GM20000 (cell line): Measurements from ENCODE around the gene PXDN.

Experiments
- DNase-seq: peaks from one replicate; pipeline ENCODE4 v3.0.0; 2012; ENCODE audit warnings: low spot score
- CTCF ChIP-seq: IDR thresholded peaks from 2 replicates; pipeline ENCODE4 v1.5.1; 2012; ENCODE audit warnings: mild to moderate bottlenecking, control low read depth; ENCODE audit errors: extremely low read depth, missing control alignments

Gene PXDN

GRCh38 chr2:1773883-1774282 is 29.6 kb upstream of the PXDN start:
- DNase-seq: no peak
- TF ChIP-seq CTCF: no peak

DNA sequence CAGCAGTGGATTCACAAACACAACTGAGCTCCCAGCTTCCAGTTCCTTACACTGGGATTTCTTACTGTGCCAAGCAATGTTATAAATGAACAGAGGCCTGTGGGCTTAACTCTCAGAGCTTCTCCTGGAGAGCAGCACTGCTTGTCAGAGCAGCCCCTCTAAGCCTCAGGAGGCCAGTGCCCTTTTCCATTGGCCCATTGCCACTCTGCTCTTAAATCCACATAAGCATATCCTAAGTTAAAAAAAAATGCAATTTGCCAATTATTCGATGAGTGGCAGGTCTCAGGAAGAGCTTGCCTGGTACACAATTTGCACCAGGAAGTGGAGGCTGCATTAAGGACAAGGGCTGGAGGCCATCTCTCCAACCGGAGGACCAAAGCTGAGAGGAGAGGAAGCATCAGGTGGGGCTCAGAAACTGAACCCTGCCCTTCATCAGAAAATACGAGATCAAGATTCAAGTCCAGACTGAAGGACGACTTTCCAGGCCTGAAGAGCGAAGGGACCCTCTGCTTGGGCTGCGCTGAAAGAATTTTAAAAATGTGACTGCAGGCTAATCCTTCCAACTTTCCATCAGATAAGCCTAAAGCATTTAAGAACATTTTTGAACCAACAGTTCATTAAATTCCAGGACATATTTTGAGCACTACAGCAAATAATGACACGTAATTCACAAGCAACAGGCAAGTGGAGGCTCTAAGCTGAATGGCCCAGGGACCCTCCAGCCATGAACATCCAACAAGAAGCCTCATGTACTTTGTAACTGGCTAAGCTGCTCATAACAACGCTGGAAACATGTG is 28.4 kb upstream of the PXDN start:
- no peak for DNase-seq
- no peak for TF ChIP-seq CTCF

- TF ChIP-seq CTCF: no peak
- no peak for DNase-seq
These were observed 27.4 kb upstream of the PXDN start for GRCh38 chr2:1771626-1772280.

- no peak for DNase-seq
- no peak for TF ChIP-seq CTCF
These were observed 26.5 kb upstream of the PXDN start for GRCh38 chr2:1770566-1771380.

- peak; percentile 43 for TF ChIP-seq CTCF
- peak; percentile 83 for DNase-seq
These were observed 25.5 kb upstream of the PXDN start for GRCh38 chr2:1769703-1770422.

DNA sequence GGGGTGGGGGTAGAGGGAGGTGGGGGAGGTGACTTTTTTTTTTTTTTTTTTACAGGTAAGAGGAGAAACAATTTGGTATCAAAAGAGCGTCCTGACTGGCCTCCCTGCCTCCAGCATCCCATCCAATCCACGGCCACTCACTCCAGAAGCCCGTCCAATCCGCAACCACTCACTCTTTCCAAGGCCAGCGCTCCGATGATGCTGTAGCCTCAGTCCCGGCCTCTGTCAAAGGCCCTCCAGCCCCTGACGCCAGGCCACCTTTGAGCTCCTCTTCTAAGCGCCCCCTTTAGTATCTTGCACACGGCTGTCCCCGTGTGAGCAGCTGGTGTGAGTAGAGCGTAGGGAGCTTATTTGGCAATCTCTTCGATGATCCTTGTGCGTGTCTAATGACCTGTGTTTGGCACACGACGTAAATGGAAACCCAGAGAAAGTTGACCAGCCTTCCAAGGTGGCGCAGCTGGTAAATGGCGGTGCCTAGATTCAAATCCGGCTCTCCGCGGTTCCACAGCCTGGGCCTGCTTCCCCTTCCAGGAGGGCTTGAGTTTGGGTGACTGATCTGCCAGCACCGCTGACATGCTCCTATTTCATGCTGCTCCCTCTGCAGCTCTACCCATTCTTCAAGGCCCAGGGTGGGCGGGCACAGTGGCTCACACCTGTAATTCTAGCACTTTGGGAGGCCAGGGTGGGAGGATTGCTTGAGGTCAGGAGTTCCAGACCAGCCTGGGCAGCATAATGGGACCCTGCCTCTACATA is 23.8 kb upstream of the PXDN start:
- TF ChIP-seq CTCF: no peak
- no peak for DNase-seq
